GM12878 (cell line): ENCODE results near the gene CHRM5. TPM values are rescaled to one million over a fixed set of nuclear protein-coding genes. Genes with fewer than 3 reads are reported as not detected.

ENCODE experiments used
- ATAC-seq: fragments of 200-7000 bp; cut with Tn5 transposase; 3 replicates; pipeline ENCODE4 v1.9.1; 2020; ENCODE audit warnings: mild to moderate bottlenecking, moderate library complexity
- BruUV-seq: library from RNA; stranded (reverse); fragments of 400-500 nt; replicated peaks from 2 replicates; lab custom pipeline; 2021; lab: Mats Ljungman, UMichigan
- CTCF ChIA-PET: fragments of 300-600 bp; sonication (Branson Sonifier 250); formaldehyde crosslinking; extraction: SDS; loops from one replicate; lab custom pipeline; 2021; ENCODE audit warnings: inconsistent platforms; lab: Yijun Ruan, JAX
- POLR2A ChIA-PET: fragments of 350-600 bp; formaldehyde crosslinking; extraction: SDS; loops from one replicate; lab custom pipeline; 2021; ENCODE audit warnings: inconsistent platforms; lab: Charles Lee
- RAD21 ChIA-PET: fragments of 300-600 bp; sonication (Branson Sonifier 250); formaldehyde crosslinking; loops from one replicate; lab custom pipeline; 2023; ENCODE audit warnings: antibody characterized with exemption; ENCODE audit not compliant: unreplicated experiment; lab: Charles Lee
- SMC1A ChIA-PET: fragments of 300-600 bp; sonication (Branson Sonifier 250); formaldehyde crosslinking; loops from one replicate; lab custom pipeline; 2023; ENCODE audit not compliant: unreplicated experiment, uncharacterized antibody; lab: Charles Lee
- DNase-seq: peaks from one replicate; pipeline ENCODE4 v3.0.0-alpha.2; 2011; ENCODE audit warnings: low read depth, low spot score
- FAIRE-seq: peaks from 3 replicates; lab custom pipeline; 2011; peaks lifted over from hg19 to GRCh38; lab: Jason Lieb, UNC
- H2AFZ ChIP-seq: 2 replicates; pipeline ENCODE4 v1.6.0; 2011; ENCODE audit warnings: low read depth, low read length, control low read depth; ENCODE audit not compliant: control insufficient read depth
- H3K27ac ChIP-seq: 2 replicates; pipeline ENCODE4 v1.5.1; 2011; ENCODE audit warnings: control low read depth; ENCODE audit not compliant: control insufficient read depth, insufficient read depth
- H3K27me3 ChIP-seq, 2 experiments: replicated peaks in 1 of 2; 2 replicates each; pipeline versions ENCODE4 v1.6.0 to v1.6.1; 2011; ENCODE audit warnings: low read length in 1 of 2; ENCODE audit not compliant: control insufficient read depth in 2 of 2, insufficient read depth in 2 of 2
- H3K36me3 ChIP-seq, 2 experiments: 2 replicates each; pipeline ENCODE4 v1.5.1; 2011; ENCODE audit warnings: low read length in 1 of 2; ENCODE audit not compliant: control insufficient read depth in 2 of 2, insufficient read depth in 2 of 2
- H3K4me1 ChIP-seq: 2 replicates; pipeline ENCODE4 v1.6.1; 2011; ENCODE audit warnings: mild to moderate bottlenecking, low read length, moderate library complexity, mixed read lengths; ENCODE audit not compliant: control insufficient read depth, insufficient read depth
- H3K4me2 ChIP-seq: 2 replicates; pipeline ENCODE4 v1.6.0; 2011; ENCODE audit warnings: control low read depth; ENCODE audit not compliant: control insufficient read depth, insufficient read depth
- H3K4me3 ChIP-seq: fragments of 200-600 bp; sonication (generic); 2 replicates; pipeline ENCODE4 v1.5.1; 2016
- H3K79me2 ChIP-seq: 2 replicates; pipeline ENCODE4 v1.6.0; 2011; ENCODE audit warnings: low read length; ENCODE audit not compliant: control insufficient read depth, insufficient read depth
- H3K9ac ChIP-seq: 2 replicates; pipeline ENCODE4 v1.8.0; 2011; ENCODE audit warnings: low read length, control low read depth, mixed read lengths; ENCODE audit not compliant: control insufficient read depth, insufficient read depth
- H3K9me3 ChIP-seq: replicated peaks from 3 replicates; pipeline ENCODE4 v1.5.1; 2011; ENCODE audit warnings: mild to moderate bottlenecking, low read length; ENCODE audit not compliant: control insufficient read depth, insufficient read depth
- H4K20me1 ChIP-seq: 2 replicates; pipeline ENCODE4 v1.6.0; 2011; ENCODE audit not compliant: control insufficient read depth, insufficient read depth
- E2F4 ChIP-seq: IDR thresholded peaks from 2 replicates; pipeline ENCODE4 v1.6.1; 2012; ENCODE audit warnings: low read depth, low read length, improper control_type of control experiment
- EP300 ChIP-seq, 2 experiments: fragments of 150-350 bp in 1 of 2; IDR thresholded peaks; 2 replicates each; pipeline ENCODE4 v1.6.1; 2011 to 2012; ENCODE audit warnings: low read depth in 2 of 2, low read length in 2 of 2, borderline replicate concordance in 1 of 2, improper control_type of control experiment in 1 of 2, inconsistent platforms in 1 of 2; ENCODE audit not compliant: control insufficient read depth in 1 of 2
- HCFC1 ChIP-seq: fragments of 150-350 bp; IDR thresholded peaks from 2 replicates; pipeline ENCODE4 v1.6.1; 2014; ENCODE audit warnings: low read length
- IRF4 ChIP-seq: IDR thresholded peaks from 2 replicates; pipeline ENCODE4 v1.6.1; 2011; ENCODE audit warnings: low read depth, low read length
- LARP7 ChIP-seq: fragments of 450-650 bp; IDR thresholded peaks from 2 replicates; pipeline ENCODE4 v1.6.1; 2017; ENCODE audit warnings: mild to moderate bottlenecking
- RCOR1 ChIP-seq: conservative IDR thresholded peaks from 2 replicates; pipeline ENCODE4 v1.6.1; 2012; ENCODE audit warnings: low read depth, low read length, improper control_type of control experiment
- SIN3A ChIP-seq: IDR thresholded peaks from 2 replicates; pipeline ENCODE4 v1.6.1; 2012; ENCODE audit warnings: low read depth, low read length, improper control_type of control experiment
- SPI1 ChIP-seq: IDR thresholded peaks from 2 replicates; pipeline ENCODE4 v1.6.1; 2011; ENCODE audit warnings: low read depth, mild to moderate bottlenecking, low read length, moderate library complexity, borderline replicate concordance; ENCODE audit not compliant: insufficient read depth
- TAF1 ChIP-seq: IDR thresholded peaks from 2 replicates; pipeline ENCODE4 v1.6.1; 2011; ENCODE audit warnings: mild to moderate bottlenecking, low read depth, low read length, borderline replicate concordance
- TCF7 ChIP-seq: IDR thresholded peaks from 2 replicates; pipeline ENCODE4 v1.6.1; 2014; ENCODE audit warnings: antibody characterized with exemption, borderline replicate concordance
- WGBS: methylation state at CpG from one replicate; pipeline ENCODE4 v1.1.6; 2016; ENCODE audit warnings: low lambda C conversion rate; ENCODE audit not compliant: insufficient replicate concordance, insufficient coverage; ENCODE audit errors: missing lambda C conversion rate; 5-methylcytosine and 5-hydroxymethylcytosine counted together
- in situ Hi-C: fragments of 300-500 bp; cut with MboI; formaldehyde crosslinking; loops from 9 replicates; pipeline ENCODE4 v1.14.3; 2018; ENCODE audit warnings: mixed read lengths
- intact Hi-C: fragments of 100-400 bp; cut with micrococcal nuclease; formaldehyde crosslinking; loops from one replicate; pipeline ENCODE4 v1.14.2; 2022; ENCODE audit not compliant: unreplicated experiment
- polyA plus RNA-seq, 11 experiments: library from polyadenylated mRNA; depleted of rRNA in 4 of 11; unstranded in 6 of 11; stranded (reverse) in 5 of 11; fragments of >200 nt; fragmentation: Nextera tagmentation in 4 of 11; fragmentation: Illumina TruSeq in 1 of 11; extraction: Ambion mirVana in 4 of 11; extraction: Trizol in 1 of 11; gene quantifications; 1 replicate in 1 of 11; 2 replicates in 10 of 11; pipeline versions ENCODE4 v1.2.1 to v1.2.3, GENCODE V29; 2011 to 2016; ENCODE audit warnings: inconsistent platforms in 2 of 11, missing spikeins in 2 of 11, low read depth in 1 of 11
- total RNA-seq, 4 experiments: library from RNA; depleted of rRNA in 3 of 4; stranded (reverse); fragments of >200 nt in 3 of 4; fragmentation: Illumina TruSeq in 1 of 4; extraction: Trizol in 1 of 4; gene quantifications; 2 replicates each; pipeline versions ENCODE4 v1.2.1 to v1.2.3, GENCODE V29; 2013 to 2021
- TF ChIP-seq, protein P1 (sequence below): IDR thresholded peaks from 2 replicates; pipeline ENCODE4 v1.6.1; 2011; ENCODE audit warnings: mild to moderate bottlenecking, low read depth, low read length, moderate library complexity; ENCODE audit not compliant: insufficient replicate concordance
- TF ChIP-seq, protein P2 (sequence below): IDR thresholded peaks from 2 replicates; pipeline ENCODE4 v1.6.1; 2012; ENCODE audit warnings: low read depth, low read length, improper control_type of control experiment

CHRM5 gene
- total and polyA plus RNA-seq, 10 of the 15 experiments (the other 5 are each of a cell fraction or from before 2014, with no cell fraction given), result 0.01 to 0.10 (median 0.04) TPM; not detected in 6

DNA sequence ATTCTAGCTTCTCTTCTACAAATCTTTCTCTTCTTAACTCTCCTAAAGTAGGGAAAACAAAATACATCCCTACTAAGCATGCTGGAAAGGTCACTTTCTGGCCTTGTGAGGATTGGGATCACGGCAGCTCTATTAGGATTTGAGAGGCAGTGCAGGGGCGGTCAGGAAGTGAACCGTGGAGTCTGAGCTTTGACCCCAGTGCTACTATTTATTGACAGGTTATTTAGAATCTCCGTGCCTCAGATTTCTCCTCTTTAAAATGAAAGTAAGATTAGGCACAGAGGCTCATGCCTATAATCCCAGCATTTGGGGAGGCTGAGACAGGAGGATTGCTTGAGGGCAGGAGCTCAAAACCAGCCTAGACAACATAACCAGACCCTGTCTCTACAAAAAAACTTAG, 42.0 kb upstream of the CHRM5 start:
- CTCF ChIA-PET, result no interaction called here
- SMC1A ChIA-PET, result interaction anchor here (0.8 kb wide), 1 partner anchor 217 kb away, joined by 3 read pairs; no protein-coding TSS in a partner anchor
- Histone ChIP-seq H3K27me3 (no peaks in the 10 kb centered on the region), H3K4me2 (no peak overlapping the region), H3K9me3 (no peaks in the 10 kb centered on the region), H3K4me1 (no peaks in the 10 kb centered on the region), H4K20me1 (no peaks in the 10 kb centered on the region), H3K36me3 (no peaks in the 10 kb centered on the region), H3K79me2 (no peaks in the 10 kb centered on the region), H2AFZ (no peak overlapping the region), H3K27ac (no peak overlapping the region), H3K9ac (no peak overlapping the region), H3K4me3 (no peak overlapping the region)
- DNase-seq (no peak), ATAC-seq (no peak), FAIRE-seq (no peak)
- in situ Hi-C loops, result no loop called here
- WGBS, result 68% methylated on average over 4 of the region's 4 CpGs
- POLR2A ChIA-PET, result no interaction called here
- intact Hi-C loops, result no loop called here
- no TSS peak for BruUV-seq
- TF ChIP-seq LARP7 (no peak), IRF4 (no peak), E2F4 (no peak), SIN3A (no peak), RCOR1 (no peak), SPI1 (no peak), TCF7 (no peak), EP300 (IDR thresholded peaks at IDR 0.05; ENCODE audit: borderline replicate concordance in 1 of 2, control insufficient read depth in 1 of 2, low read depth in 2 of 2, low read length in 2 of 2) (no peak), HCFC1 (no peak), TAF1 (no peak)
- TF ChIP-seq, protein P1, sequence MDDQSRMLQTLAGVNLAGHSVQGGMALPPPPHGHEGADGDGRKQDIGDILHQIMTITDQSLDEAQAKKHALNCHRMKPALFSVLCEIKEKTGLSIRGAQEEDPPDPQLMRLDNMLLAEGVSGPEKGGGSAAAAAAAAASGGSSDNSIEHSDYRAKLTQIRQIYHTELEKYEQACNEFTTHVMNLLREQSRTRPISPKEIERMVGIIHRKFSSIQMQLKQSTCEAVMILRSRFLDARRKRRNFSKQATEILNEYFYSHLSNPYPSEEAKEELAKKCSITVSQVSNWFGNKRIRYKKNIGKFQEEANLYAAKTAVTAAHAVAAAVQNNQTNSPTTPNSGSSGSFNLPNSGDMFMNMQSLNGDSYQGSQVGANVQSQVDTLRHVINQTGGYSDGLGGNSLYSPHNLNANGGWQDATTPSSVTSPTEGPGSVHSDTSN, result no peak
- TF ChIP-seq, protein P2, sequence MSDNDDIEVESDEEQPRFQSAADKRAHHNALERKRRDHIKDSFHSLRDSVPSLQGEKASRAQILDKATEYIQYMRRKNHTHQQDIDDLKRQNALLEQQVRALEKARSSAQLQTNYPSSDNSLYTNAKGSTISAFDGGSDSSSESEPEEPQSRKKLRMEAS, result no peak
- RAD21 ChIA-PET, result no interaction called here
